GM12874 (cell line): ENCODE results near the gene CD9.

Experiments used
- CTCF ChIP-seq: IDR thresholded peaks from 2 replicates; pipeline ENCODE4 v1.5.1; 2011; ENCODE audit warnings: low read depth, mild to moderate bottlenecking, control low read depth, low read length, moderate library complexity; ENCODE audit not compliant: insufficient read depth

CD9 gene

GRCh38 chr12:6274231-6275221, 74.3 kb downstream of the CD9 start:
- TF ChIP-seq CTCF, result no peak

GRCh38 chr12:6275928-6276887, 76.0 kb downstream of the CD9 start:
- no peak for TF ChIP-seq CTCF

GRCh38 chr12:6276956-6277620, 76.9 kb downstream of the CD9 start:
- TF ChIP-seq CTCF, result no peak

GRCh38 chr12:6277982-6278438, 77.8 kb downstream of the CD9 start:
- no peak for TF ChIP-seq CTCF

GRCh38 chr12:6278439-6279255, 78.4 kb downstream of the CD9 start:
- TF ChIP-seq CTCF, result peak; percentile 87

GRCh38 chr12:6279256-6279628, 79.0 kb downstream of the CD9 start:
- TF ChIP-seq CTCF, result no peak
